Measurements from ENCODE around the gene ADH5. TPM values are rescaled to one million over a fixed set of nuclear protein-coding genes. Genes with fewer than 3 reads are reported as not detected.
"Not testable (repeated sequence)": the region's sequence is repeated elsewhere in the genome, so short reads cannot be mapped to it uniquely, and the experiment has no call there.

The ADH5 gene
- total RNA-seq, 1 experiment from 2014 or later: 78.8 TPM

DNA sequence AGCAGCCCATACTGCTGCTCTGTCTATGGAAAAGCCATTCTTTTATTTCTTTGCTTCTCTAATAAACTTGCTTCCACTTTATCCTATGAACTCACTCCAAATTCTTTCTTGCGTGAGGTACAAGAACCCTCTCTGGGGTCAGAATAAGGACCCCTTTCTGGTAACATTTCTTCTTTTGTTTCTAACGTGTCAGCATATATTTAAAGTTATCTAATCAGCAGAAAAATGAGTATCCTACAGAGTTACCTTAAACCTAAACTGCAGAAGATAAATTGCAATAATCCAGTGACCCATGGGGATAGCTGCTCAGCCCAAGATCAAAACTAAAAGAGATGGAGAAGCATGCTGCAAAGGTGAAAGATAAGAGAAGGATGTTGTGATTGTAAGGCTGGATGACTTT, 4.0 kb downstream of the ADH5 start:
- DNase-seq (ENCODE audit: low read depth): no peak

DNA sequence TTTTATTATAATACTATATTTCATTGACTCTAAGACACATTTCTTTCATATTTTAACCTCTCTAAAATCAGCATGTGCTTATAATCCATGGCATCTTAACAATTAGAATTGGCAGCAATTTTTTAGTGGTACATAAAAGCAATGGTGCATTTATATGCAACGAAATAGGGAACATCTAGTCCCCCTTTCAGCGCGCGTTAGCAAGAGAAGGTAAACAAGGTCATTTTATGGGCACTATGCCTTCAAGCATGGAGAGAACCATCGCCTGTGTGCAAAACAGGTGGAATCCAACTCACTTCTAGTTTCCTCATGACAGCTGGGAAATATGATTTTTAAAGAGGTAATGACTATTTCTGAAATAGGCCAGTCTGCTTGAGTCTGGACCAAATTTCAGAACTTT, 6.4 kb downstream of the ADH5 start:
- no peak for DNase-seq (ENCODE audit: low read depth)

DNA sequence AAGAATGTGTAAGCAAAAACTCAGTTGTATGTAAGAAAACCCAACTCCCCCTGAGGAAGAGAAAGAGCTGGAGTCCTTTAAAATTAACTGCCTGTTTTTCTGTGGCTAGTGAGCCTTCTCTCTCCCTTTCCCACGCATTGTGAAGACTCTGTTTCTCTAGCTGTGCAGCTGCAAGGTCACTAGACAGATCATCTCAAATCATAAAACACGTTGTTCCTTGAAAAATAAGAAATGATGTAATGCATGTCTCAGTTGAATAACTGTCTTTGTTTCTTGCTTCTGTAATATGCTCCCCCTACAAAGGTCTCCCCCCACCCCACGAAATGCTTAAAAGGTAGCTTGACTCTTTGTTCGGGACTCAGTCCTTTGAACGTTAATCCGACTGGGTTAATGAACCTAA, 7.7 kb downstream of the ADH5 start:
- DNase-seq (ENCODE audit: low read depth): not testable (repeated sequence)

DNA sequence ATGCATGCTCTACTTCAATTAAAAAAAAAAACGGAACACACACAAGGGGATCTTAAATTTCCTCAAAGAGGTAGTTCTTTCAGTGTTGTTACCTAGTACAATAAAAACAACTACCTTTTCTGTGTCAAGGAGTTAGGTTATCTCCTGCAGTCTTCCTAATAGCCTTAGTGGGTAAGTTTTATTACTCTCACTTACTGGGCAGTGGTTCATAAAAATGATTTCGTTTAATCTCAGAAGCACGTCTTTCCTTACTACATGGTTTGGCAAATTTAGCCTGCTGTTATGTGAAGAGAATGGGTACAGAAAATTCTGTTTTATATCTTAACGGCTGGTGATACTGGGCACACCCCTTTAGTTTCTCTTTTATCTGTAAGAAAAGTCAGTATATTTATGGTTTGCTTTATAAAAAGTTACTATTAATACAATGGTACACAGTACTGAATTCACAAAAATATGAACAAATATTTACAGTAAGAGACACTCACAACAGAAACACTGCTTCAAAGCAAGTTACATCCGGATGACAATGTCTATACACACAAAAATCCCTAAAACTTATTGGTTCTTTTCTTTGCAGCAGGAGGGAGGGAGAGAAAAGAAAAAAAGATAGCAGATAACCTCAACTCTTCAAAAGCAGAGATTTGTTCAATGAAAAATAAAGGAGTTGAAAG, 8.8 kb downstream of the ADH5 start:
- DNase-seq (ENCODE audit: low read depth): no peak

DNA sequence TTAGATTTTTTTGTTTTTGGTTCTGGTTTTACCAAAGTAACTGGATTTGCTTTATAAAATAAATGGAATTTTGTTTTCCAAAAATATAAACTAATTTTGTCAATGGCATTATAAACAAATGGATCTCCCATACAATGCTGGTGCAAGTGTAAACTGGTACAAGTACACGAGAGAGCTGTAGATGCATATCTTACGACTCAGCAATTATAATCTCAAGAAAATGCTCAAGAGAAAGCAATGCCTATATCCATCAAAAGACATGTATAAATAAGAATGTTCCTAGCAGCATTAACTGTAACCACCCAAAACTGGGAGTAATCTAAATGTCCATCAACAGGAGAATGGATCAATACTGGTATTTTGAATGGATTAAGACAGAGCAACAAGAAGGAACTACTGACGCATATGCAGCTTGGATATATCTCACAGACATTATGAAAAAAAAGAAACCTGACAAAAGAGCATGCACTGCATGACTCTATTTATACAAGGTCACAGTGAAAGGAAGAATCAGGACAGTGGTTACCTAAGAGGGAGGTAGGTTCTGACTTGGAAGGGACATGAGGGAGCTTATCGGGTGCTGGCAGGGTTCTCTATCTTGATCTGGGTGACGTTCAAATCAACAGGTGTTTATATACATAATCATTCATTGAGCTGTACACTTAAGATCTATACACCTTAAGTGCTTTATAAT, 9.5 kb downstream of the ADH5 start:
- no peak for DNase-seq (ENCODE audit: low read depth)

DNA sequence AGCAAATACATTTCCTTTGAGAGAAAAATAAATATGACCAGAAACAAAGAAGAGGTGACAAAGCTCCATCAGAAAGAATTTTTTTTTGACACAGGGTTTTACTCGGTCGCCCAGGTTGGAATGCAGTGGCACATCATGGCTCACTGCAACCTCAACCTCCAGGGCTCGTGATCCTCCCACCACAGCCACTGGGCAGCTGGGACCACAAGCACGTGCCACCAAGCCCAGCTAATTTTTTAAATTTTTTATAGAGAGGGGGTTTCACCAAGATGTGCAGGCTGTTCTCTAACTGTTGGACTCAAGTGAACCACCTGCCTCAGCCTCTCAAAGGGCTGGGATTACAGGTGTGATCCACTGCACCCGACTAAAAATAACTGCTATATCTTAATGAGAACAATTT, 10.3 kb downstream of the ADH5 start:
- DNase-seq (ENCODE audit: low read depth): no peak

DNA sequence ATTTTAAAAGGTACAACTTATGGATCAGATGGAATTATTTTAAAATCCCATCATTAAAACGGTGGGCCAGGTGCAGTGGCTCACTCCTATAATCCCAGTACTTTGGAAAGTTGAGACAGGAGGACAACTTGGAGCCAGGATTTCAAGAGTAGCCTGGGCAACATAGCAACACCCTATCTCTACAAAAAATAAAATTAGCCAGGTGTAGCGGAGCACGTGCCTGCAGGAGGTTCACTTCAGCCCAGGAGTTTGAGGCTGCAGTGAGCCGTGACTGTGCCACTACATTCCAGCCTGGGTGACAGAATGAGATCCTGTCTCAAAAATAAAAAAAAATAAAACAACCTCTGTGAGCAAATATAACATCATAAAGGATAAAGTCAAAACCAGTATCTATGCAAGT, 11.4 kb downstream of the ADH5 start:
- DNase-seq (ENCODE audit: low read depth): no peak

DNA sequence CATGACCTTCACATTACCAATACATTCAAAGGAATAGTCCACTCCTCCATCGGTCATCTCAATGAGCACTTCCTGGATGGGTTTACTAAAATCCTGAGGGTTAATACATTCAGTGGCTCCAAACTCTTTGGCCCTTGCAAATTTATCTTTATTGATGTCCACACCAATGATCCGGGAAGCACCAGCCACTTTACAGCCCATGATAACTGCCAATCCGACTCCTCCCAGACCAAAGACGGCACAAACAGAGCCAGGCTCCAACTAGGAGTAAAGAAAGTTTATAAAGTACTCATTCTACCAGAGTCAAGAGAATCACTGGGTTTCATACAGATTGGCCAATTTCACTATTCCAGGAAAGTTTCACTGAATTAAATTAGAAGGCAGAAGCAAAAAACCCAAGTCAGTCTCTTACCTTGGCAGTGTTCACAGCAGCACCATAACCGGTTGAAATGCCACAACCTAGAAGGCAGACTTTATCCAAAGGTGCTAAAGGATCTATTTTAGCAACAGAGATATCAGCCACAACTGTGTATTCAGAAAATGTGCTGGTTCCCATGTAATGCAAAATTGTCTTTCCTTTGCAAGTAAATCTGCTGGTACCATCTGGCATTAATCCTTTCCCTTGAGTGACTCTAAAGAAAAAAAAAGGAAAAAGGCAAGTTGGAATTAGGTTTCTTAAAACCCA, 12.2 kb downstream of the ADH5 start:
- DNase-seq (ENCODE audit: low read depth): no peak

DNA sequence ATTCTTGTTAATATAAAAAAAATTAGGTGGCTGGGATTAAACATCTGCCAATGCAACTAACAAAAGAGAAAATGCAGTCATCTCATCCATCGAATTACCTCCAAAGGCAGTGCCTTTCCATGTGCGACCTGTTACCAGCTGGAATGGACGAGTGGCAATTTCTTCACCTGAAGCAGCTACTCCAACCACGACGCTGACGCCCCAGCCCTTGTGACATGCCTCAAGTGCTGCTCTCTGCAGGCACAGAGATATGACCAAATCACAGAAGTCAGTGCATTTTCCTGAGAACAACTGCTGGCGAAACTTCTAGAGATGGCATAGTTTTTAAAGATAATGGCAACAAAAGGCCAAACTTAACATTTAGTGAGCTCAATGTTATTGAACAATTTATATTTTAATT, 13.8 kb downstream of the ADH5 start:
- no peak for DNase-seq (ENCODE audit: low read depth)

DNA sequence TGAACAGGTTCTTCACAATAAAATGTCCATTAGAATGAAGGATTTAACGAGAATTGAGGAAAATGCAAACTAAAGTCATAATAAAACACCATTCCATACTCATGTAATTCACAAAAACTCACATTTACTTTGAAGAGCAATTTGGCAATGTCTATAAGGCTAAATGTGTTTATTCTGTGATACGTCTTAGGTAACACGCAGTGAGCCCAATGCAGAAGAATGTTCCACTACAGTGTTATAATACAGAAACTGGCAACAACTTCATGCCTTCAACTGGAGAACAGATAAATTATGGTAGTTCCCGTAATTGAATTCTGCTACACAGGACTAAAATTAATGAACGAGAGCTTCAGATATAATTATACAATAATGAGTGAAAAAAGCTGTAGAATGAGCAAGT, 17.4 kb downstream of the ADH5 start:
- DNase-seq (ENCODE audit: low read depth): no peak

DNA sequence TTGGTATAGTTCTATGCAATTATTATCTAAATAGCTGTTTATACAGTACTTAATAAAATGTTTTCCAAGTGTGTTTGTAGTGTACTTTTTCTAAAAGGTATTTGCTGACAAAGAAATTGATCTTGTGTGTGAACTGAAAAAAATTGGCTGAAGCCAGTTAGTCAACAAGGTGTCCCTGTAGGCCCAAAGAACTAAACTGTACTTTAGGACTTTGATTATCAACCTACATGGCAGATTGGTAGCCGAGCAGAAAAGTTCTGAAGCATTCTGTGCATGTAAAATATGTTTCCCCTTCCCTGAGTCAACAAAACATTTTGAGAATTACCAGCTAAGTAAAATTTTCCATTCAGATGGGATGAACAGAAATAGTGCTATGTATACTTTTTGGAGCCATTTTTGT, 21.0 kb downstream of the ADH5 start:
- DNase-seq (ENCODE audit: low read depth): no peak

DNA sequence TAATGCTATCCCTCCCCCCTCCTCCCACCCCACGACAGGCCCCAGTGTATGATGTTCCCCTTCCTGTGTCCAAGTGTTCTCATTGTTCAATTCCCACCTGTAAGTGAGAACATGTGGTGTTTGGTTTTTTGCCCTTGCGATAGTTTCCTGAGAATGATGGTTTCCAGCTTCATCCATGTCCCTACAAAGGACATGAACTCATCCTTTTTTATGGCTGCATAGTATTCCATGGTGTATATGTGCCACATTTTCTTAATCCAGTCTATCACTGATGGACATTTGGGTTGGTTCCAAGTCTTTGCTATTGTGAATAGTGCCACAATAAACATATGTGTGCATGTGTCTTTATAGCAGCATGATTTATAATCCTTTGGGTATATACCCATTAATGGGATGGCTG, 23.1 kb downstream of the ADH5 start:
- not testable (repeated sequence) for DNase-seq (ENCODE audit: low read depth)

DNA sequence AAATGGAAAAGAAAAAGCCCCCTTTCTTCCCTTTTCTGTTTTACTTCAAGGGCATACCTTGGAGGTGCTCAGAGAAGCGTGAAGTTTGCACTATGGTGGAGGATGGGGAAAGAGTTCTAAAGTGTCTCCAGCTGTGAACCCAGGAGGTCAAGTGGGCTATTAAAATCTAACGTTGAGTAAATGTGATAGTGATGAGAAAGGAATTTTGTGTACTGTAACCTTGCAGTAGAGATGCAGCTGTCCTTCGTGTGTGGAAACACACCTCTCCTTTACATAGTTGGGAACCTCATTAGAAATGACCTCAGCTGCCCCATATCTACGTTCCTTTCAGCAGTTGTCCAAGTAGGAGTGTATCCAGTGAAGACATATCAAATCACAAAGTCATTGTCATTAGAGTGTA, 26.5 kb downstream of the ADH5 start:
- DNase-seq (ENCODE audit: low read depth): no peak

DNA sequence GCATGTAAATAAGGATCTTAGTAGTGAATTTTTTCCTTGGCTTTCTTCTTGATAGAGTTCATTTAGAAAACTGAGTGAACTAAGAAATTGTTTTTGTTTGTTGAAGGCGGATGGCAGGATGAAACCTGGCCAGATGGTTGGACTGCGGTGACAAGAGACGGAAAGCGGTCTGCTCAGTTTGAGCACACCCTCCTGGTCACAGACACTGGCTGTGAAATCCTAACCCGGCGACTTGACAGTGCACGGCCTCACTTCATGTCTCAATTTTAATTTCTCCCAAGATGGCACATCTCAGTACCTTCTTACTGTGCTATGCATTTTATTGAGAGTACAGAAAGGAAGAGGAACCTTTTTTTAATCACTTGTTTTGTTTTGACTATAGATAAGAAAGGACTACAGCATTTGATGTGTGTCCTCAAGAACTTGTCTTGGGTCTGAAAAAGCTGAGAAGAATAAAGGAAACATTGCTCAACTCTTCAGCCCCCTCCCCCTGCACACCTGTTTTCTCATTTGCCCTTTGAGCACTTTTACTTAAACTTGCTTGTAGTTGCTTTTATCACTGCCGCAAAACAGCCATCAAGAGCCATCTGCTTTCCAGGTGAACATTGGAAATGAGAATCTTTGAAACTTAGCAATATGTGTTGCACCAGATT, 27.4 kb downstream of the ADH5 start:
- DNase-seq (ENCODE audit: low read depth): no peak

DNA sequence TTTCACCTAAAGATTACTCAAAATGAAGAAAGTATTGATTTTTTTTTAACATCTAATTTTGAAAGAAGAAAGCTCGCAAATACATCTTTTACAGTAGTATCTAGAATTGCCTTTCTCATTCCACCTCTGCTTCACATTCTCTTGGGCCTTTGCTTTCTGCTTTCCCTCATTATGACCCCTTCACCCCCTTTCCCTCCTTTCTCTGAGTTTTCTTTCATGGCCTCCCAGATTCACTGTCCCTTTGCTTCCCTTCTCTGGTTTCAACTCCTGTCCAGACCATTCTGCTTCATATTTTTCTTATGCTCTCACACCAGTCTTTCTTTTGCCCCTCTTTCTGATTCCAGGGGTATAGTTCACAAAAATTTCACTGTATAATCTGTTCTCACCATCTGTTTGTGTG, 29.0 kb downstream of the ADH5 start:
- no peak for DNase-seq (ENCODE audit: low read depth)

DNA sequence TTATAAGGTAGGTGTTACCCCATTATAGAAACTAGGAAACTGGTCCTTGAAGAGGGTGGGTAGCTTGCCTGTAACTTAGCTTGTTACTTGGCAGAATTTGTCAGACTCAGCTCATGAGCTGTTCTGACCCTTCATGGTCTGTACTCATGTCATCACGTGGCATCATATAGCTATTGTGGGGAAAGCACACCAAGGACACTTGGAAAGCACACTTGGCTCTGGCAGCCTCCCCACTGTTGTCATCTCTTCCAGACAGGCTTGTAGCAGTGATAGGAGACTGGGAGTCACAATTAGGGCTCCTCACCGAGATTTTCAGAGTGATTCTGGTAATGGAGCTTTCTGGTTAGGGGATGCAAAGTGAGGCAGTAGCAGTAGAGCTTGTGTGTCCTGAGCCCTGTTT, 30.4 kb downstream of the ADH5 start:
- DNase-seq (ENCODE audit: low read depth): no peak

DNA sequence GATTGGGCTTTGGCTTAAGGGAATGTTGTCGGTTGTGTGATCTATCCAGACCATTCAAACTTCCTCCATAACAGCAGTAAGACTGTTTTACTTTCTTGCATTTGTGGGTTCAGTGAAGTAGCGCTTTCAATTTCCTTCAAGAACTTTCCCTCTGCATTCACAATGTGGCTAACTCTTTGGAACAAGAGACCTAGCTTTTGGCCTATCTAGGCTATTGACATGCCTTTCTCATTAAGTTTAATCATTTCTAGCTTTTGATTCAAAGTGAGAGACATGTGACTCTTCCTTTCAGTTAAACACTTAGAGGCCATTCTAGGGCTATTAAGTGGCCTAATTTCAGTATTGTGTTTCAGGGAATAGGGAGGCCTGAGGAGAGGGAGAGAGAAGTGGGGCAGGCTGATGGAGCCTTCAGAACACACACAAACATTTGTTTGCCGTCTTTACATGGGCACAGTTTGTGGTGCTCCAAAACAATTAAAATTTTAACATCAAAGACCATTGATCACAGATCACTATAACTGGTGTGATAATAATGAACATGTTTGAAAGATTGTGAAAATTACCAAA, 34.1 kb downstream of the ADH5 start:
- no peak for DNase-seq (ENCODE audit: low read depth)

DNA sequence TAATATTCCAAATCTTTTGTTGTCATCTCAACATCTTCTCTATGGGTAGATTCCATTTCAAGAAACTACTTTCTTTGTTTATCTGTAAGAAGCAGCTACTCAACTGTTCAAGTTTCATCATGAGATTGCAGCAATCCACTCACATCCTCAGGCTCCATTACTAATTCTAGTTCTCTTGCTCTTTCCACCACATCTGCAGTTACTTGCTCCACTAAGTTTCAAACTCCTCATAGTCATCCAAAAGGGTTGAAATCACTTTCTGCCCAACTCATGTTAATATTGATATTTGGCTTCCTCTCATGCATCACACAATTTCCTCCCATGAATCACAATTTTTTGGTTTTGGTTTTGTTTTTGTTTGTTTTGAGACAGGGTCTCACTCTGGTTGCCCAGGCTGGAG, 35.7 kb downstream of the ADH5 start:
- no peak for DNase-seq (ENCODE audit: low read depth)

DNA sequence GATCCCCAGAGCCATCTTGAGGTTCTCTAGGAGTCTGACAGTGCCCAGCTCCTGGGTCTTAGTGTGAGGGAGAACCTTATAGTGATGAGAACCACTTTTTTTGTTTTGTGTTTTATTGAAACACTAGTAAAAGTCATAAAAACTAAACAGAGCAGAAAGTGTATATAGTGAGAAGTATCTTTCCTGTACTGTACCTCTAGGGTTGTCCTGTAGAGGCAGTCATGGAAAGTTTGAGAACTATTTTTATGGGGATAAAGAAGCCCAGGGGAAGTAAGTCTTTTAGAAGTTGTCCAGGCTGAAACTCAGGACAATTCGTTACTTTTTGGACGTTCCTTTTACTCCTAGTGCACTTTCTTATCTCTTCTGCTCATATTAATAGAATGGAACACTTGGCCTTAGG, 40.9 kb downstream of the ADH5 start:
- DNase-seq (ENCODE audit: low read depth): no peak

DNA sequence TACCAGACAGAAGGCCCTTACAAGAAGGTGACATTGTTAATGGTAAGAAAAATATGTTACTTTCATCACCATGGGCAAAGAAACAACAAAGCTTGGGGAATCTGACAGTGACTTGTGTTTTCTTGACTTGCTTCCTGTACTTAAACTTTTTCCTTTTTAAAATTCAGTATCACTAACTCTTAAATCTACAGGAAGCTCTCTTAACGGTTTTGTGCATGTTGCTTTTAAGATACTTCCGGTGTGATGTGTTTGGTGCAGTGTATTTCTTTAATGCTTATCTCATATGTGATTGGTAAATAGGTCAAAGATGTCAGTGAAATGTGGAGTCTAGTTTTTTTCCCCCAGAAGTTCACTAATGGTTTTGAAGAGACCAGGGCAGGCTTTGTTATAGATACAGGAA, 45.2 kb downstream of the ADH5 start:
- no peak for DNase-seq (ENCODE audit: low read depth)

DNA sequence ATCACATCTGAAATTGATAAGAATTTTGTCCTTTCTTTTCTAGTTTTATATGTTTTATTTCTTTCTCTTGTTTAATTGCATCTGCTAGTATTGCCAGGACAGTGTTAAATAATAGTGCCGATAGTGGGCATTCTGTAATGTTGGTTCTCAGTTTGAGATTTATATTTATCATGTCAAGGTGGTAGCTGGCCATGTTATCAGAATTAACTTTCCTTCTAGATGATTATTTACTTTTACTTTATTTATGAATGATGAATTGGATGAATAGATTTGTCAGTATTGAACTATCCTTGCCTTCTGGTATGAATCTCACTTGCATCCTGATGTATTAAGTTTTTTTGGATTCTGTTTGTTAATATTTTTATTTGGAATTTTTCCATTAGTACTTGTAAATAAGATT, 50.4 kb downstream of the ADH5 start:
- DNase-seq (ENCODE audit: low read depth): no peak

DNA sequence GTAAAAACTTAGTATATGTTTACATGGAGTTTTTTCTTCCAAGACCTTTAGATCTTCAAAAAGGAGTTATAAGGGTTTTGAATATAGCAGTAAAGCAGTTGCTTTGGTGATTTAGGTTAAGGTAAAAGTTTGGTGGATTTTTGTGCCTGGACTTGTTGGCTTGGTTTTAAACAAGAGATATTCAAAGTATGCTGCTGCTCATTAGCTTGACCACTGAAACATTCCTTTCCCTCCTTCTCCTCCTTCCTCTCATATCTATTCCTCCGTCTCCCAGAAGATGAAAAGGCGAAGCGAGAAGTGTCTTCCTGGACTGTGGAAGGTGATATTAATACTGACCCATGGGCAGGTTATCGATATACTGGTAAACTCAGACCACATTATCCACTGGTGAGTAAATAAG, 54.6 kb downstream of the ADH5 start:
- no peak for DNase-seq (ENCODE audit: low read depth)
